Choroid plexus epithelial cell (primary cell): ENCODE data around the gene NPM3.

Experiments
- DNase-seq: peaks from one replicate; pipeline ENCODE4 v3.0.0-alpha.2; 2010; ENCODE audit warnings: low read depth
- H3K4me3 ChIP-seq: 2 replicates; pipeline ENCODE4 v1.5.1; 2011; ENCODE audit warnings: low read depth, mild to moderate bottlenecking, control low read depth, low read length, moderate library complexity
- CTCF ChIP-seq: conservative IDR thresholded peaks from 2 replicates; pipeline ENCODE4 v1.5.1; 2011; ENCODE audit warnings: low read depth, mild to moderate bottlenecking, control low read depth, inconsistent platforms, low read length, moderate library complexity

The NPM3 gene

DNA sequence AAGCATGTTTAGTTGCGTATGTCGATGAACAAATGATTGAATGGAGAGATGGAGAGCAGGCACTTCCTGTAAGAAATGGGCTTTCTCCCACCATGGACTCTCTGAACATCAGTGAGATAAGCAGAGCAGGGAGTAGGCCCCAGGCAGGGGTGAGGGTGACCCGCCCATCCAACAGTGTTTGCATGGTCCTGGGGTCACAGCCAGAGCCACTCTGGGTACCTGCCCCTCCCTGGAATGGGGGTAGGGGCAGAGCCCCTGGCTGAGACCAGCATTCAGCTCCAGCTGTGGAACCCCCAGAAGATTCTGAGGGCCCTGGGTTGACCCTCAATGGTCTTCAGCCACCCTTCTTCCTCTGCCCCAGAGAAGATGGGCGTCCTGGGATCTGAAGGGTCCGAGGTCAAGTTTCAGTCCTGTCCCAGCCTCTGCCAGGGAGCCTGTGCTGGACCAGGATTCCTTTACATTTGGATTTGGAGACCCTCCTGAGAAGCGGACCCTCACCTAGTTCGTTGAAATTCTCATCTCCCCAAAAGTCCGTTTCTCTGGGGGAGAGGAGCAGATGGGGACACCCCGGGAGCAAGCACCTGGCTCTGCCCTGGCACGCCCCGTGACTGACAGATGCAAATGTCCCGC, 5.0 kb downstream of the NPM3 start:
- no peak overlapping the region for H3K4me3 ChIP-seq
- DNase-seq, result no peak
- TF ChIP-seq CTCF, result no peak

DNA sequence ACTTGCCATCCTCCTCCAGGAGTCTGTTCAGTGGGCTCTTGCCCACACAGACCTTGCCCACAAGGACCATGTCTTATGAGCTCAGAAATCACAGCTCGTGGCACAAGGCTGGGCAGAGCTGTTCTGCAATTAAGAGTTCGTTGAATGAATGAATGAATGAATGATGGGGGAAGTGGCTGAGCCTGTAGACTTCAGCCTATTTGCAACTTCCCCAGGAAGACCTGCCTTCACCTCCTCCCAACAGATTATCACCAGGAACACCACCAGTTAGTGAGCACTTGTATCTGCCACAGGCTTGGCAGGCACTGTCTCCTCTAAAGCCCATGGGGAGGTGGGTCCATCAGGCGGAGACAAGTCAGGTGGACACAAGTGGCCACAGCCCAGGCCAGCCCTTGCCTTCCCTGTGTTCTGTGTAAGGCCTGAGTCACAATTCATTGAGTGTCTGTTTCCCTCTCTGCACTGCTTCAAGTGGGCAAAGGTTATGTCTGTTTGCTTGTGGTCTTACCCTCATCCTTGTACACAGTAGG, 5.6 kb downstream of the NPM3 start:
- no peak for DNase-seq
- TF ChIP-seq CTCF, result no peak
- H3K4me3 ChIP-seq, result no peak overlapping the region

DNA sequence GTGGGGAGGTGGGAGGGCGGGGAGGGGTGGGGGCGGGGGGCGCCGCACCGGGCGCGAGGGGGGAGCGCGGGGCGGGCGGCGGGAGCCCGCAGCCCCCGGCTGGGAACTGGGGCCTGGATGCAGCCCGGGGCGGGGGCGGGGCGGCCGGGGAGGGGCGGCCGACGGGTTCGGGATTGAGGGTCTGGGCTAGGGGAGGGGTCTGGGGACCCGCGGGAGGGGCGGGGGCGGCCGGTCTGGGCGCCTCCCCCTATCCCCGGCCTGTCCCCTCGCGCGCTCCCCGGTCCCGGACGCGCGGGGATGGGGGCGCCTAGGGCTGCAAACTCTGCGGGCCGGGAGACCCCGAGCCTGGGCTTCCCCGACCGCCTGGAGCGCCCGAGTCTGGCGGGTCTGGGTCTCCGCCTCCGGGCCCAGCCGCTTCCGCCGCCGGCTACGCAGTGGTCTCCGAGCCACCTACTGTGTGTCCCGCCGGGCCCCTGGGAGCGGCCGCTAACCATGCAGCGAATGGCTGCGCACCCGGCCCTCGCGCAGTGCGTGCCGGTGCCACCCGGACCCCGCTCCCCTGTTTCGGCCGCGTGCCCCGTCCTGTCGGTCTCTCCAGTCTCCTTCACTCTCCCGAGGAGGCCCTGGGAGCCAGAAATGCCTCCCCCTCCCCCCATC, 7.0 kb downstream of the NPM3 start:
- no peak for TF ChIP-seq CTCF
- no peak for DNase-seq
- no peak overlapping the region for H3K4me3 ChIP-seq

DNA sequence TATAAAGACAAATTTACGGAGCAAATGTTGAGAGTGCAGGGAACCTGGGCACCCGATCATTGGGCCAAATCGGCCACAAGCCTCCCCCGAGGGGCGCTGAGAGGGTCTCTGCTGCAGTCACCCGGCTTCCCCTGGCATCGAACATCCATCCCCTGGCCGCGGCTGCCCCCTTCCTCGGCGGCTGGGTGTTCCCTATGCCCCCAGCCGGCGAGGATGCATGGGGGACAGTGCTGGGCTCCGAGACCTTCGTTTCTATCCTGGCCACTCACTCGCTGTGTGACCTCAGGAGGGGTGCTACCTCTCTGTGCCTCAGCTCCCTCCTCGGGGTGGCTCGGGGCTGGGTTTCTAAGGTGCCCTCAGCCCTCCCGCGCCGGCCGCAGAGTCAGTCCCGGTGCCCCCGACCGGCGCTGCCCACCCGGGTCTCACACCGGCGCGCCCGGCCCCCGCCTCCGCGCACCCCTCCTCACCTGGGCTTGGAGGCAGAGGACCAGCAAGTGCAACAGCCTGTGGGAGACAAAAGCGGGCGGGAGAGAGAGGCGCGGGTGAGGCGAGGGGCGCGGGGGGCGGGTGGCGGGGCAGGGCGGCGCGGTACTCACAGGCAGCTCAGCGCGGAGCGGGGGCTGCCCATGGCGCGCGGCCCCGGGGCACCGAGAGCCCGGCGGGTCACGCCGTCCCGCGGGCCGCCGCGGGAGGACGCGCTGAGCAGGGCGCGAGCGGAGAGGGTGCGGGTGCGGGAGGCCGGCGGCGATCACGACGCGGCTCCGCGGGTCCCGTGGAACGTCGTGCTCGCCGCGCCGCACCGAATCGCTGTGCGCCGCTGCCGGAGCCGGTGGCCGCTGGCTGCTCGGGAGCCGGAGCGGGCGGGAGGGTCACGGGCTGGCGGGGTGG, 7.7 kb downstream of the NPM3 start, which contains the start of gene FGF8:
TSS of gene FGF8 (minus strand) at position 842 of the 888 bp plus-strand sequence. CDS start at position 628, 214 bp downstream.
- no peak within 1 kb of the TSS for H3K4me3 ChIP-seq
- no peak for DNase-seq
- TF ChIP-seq CTCF, result no peak

- DNase-seq, result no peak
- TF ChIP-seq CTCF, result no peak
- no peak overlapping the region for H3K4me3 ChIP-seq
Measured at GRCh38 chr10:101774589-101775272, 8.5 kb downstream of the NPM3 start.

DNA sequence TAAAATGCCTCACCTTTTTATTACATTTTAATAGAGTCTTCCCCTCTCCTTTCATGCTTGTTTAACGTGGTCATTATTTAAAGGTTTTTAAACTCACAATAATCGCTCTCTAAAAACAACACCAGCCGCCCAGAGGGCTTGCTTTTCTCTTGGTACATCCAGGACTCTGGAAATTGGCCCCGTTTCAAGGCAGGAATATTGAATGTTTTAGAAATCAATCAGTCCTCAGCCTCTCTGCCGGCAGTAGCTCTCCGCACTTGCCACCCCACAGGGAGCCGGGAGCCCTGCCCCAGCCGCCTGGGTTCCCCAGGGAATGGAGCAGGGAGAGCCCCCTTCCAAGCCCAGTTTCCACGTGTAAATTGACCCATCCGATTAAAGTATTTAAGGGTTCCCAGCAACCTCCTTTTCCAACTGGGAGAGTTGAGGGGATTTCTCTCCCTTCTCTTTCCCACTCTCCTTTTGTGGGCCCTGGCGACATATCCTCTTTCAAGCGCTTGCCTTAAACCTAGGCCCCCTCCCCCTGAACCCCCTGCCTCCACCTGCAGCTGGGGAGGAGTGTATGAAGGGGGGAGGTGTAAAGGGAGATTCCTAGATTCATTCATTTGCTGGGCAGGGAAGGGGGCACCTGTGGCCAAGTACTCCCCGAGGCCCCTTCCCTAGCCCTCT, 9.2 kb downstream of the NPM3 start:
- H3K4me3 ChIP-seq, result no peak overlapping the region
- no peak for DNase-seq
- no peak for TF ChIP-seq CTCF
